HCT116 (cell line): ENCODE measurements around the gene ZNF423. TPM values are rescaled to one million over a fixed set of nuclear protein-coding genes. Genes with fewer than 3 reads are reported as not detected.

Experiments
- ATAC-seq: fragments of 200-7000 bp; cut with Tn5 transposase; 2 replicates; pipeline ENCODE4 v1.9.1; 2020; ENCODE audit warnings: mild to moderate bottlenecking, moderate library complexity
- BruUV-seq: library from RNA; stranded (reverse); fragments of 400-500 nt; replicated peaks from 2 replicates; lab custom pipeline; 2021; lab: Mats Ljungman, UMichigan
- CTCF ChIA-PET: fragments of 300-600 bp; sonication (Branson Sonifier 250); formaldehyde crosslinking; loops from one replicate; lab custom pipeline; 2021; ENCODE audit warnings: antibody characterized with exemption; lab: Charles Lee
- POLR2A ChIA-PET: fragments of 300-600, 350-600 bp; sonication (Branson Sonifier 250); formaldehyde crosslinking; loops from one replicate; lab custom pipeline; 2021; ENCODE audit warnings: antibody characterized with exemption; lab: Charles Lee
- RAD21 ChIA-PET, 2 experiments: fragments of 300-600 bp; sonication (Branson Sonifier 250); formaldehyde crosslinking; loops; one replicate each; lab custom pipeline; 2023; ENCODE audit warnings: low total read pairs in 2 of 2; ENCODE audit not compliant: uncharacterized antibody in 2 of 2, unreplicated experiment in 2 of 2, low non-redundant PET in 1 of 2; lab: Charles Lee
- DNase-seq: peaks from one replicate; pipeline ENCODE4 v3.0.0-alpha.2; 2010; ENCODE audit warnings: low read depth, low spot score
- H2AFZ ChIP-seq: fragments of 200-600 bp; shearing (Covaris generic), sonication (generic); 2 replicates; pipeline ENCODE4 v1.6.1; 2017; ENCODE audit warnings: low read depth, mixed run types, mixed read lengths, antibody characterized with exemption, low read length; ENCODE audit not compliant: poor library complexity, severe bottlenecking
- H3K27ac ChIP-seq: 2 replicates; pipeline ENCODE4 v1.5.1; 2012; ENCODE audit warnings: low read depth, low read length
- H3K27me3 ChIP-seq: fragments of 200-600 bp; sonication (generic); 2 replicates; pipeline ENCODE4 v1.6.1; 2016; ENCODE audit warnings: mixed run types, low read length, mixed read lengths; ENCODE audit not compliant: insufficient read depth
- H3K36me3 ChIP-seq, 2 experiments: fragments of 200-500 bp in 1 of 2; fragments of 200-600 bp in 1 of 2; sonication (Bioruptor generic) in 1 of 2; sonication (generic) in 1 of 2; 2 replicates each; pipeline versions ENCODE4 v1.5.1 to v1.6.1; 2014 to 2016; ENCODE audit warnings: low read length in 2 of 2, inconsistent platforms in 1 of 2, mixed read lengths in 1 of 2, mixed run types in 1 of 2; ENCODE audit not compliant: insufficient read depth in 2 of 2, control insufficient read depth in 1 of 2
- H3K4me1 ChIP-seq, 2 experiments: fragments of 200-600 bp in 1 of 2; sonication (generic) in 1 of 2; 2 replicates each; pipeline versions ENCODE4 v1.5.1 to v1.6.1; 2012 to 2017; ENCODE audit warnings: low read length in 2 of 2, inconsistent platforms in 1 of 2, mild to moderate bottlenecking in 1 of 2, mixed read lengths in 1 of 2, mixed run types in 1 of 2, moderate library complexity in 1 of 2; ENCODE audit not compliant: insufficient read depth in 2 of 2, control insufficient read depth in 1 of 2
- H3K4me2 ChIP-seq: fragments of 200-600 bp; sonication (generic); 2 replicates; pipeline ENCODE4 v1.6.1; 2017; ENCODE audit warnings: mixed run types, low read length, mixed read lengths
- H3K4me3 ChIP-seq, 2 experiments: fragments of 200-600 bp in 1 of 2; sonication (generic) in 1 of 2; replicated peaks in 1 of 2; 2 replicates each; pipeline ENCODE4 v1.5.1; 2011 to 2016; ENCODE audit warnings: low read length in 2 of 2, control low read depth in 1 of 2, low read depth in 1 of 2, mild to moderate bottlenecking in 1 of 2, mixed read lengths in 1 of 2, mixed run types in 1 of 2
- H3K79me2 ChIP-seq: fragments of 200-600 bp; sonication (generic); 2 replicates; pipeline ENCODE4 v1.6.1; 2017; ENCODE audit warnings: mild to moderate bottlenecking, mixed run types, low read length, moderate library complexity, mixed read lengths; ENCODE audit not compliant: insufficient read depth
- H3K9ac ChIP-seq: fragments of 200-600 bp; sonication (generic); 2 replicates; pipeline ENCODE4 v1.6.1; 2016; ENCODE audit warnings: low read length, mixed read lengths
- H3K9me2 ChIP-seq: fragments of 200-600 bp; sonication (generic), shearing (Covaris generic); 2 replicates; pipeline ENCODE4 v1.6.1; 2017; ENCODE audit warnings: mixed run types, mild to moderate bottlenecking, moderate library complexity; ENCODE audit not compliant: insufficient read depth
- H3K9me3 ChIP-seq, 2 experiments: fragments of 200-500 bp in 1 of 2; fragments of 200-600 bp in 1 of 2; sonication (Bioruptor generic) in 1 of 2; sonication (generic) in 1 of 2; 2 replicates each; pipeline ENCODE4 v1.6.1; 2014 to 2017; ENCODE audit warnings: low read length in 2 of 2, mixed read lengths in 2 of 2, inconsistent platforms in 1 of 2, low read depth in 1 of 2, mild to moderate bottlenecking in 1 of 2, mixed run types in 1 of 2, moderate library complexity in 1 of 2; ENCODE audit not compliant: control insufficient read depth in 1 of 2, insufficient read depth in 1 of 2
- H4K20me1 ChIP-seq: fragments of 200-600 bp; sonication (generic), shearing (Covaris generic); 2 replicates; pipeline ENCODE4 v1.6.1; 2017; ENCODE audit warnings: mixed run types, mild to moderate bottlenecking, moderate library complexity; ENCODE audit not compliant: insufficient read depth
- CBX3 ChIP-seq: IDR thresholded peaks from 2 replicates; pipeline ENCODE4 v1.6.1; 2012; ENCODE audit warnings: low read depth
- ELF1 ChIP-seq: IDR thresholded peaks from 2 replicates; pipeline ENCODE4 v1.6.1; 2012; ENCODE audit warnings: low read depth, borderline replicate concordance
- EZH2phosphoT487 ChIP-seq: fragments of 200-600 bp; IDR thresholded peaks from 2 replicates; pipeline ENCODE4 v1.6.1; 2018; ENCODE audit warnings: antibody characterized with exemption, borderline replicate concordance
- FOSL1 ChIP-seq: IDR thresholded peaks from 2 replicates; pipeline ENCODE4 v1.6.1; 2012; ENCODE audit warnings: low read depth
- JUND ChIP-seq: IDR thresholded peaks from 2 replicates; pipeline ENCODE4 v1.6.1; 2012
- MAX ChIP-seq: IDR thresholded peaks from 2 replicates; pipeline ENCODE4 v1.6.1; 2012
- POLR2A ChIP-seq: IDR thresholded peaks from 2 replicates; pipeline ENCODE4 v1.7.0; 2011; ENCODE audit warnings: borderline replicate concordance; ENCODE audit not compliant: insufficient read depth, insufficient read length; ENCODE audit errors: extremely low read depth
- POLR2AphosphoS5 ChIP-seq: IDR thresholded peaks from 2 replicates; pipeline ENCODE4 v1.6.1; 2011; ENCODE audit warnings: mild to moderate bottlenecking, low read depth, low read length, moderate library complexity
- RAD21 ChIP-seq: IDR thresholded peaks from 2 replicates; pipeline ENCODE4 v1.6.1; 2012; ENCODE audit warnings: low read depth, mild to moderate bottlenecking
- SIN3A ChIP-seq: IDR thresholded peaks from 2 replicates; pipeline ENCODE4 v1.6.1; 2012; ENCODE audit warnings: low read depth
- SP1 ChIP-seq: IDR thresholded peaks from 2 replicates; pipeline ENCODE4 v1.6.1; 2012; ENCODE audit warnings: low read depth
- TCF7L2 ChIP-seq: IDR thresholded peaks from 2 replicates; pipeline ENCODE4 v1.7.0; 2011; ENCODE audit warnings: borderline replicate concordance, inconsistent platforms; ENCODE audit not compliant: insufficient read depth, insufficient read length; ENCODE audit errors: extremely low read depth
- YY1 ChIP-seq: IDR thresholded peaks from 2 replicates; pipeline ENCODE4 v1.6.1; 2011; ENCODE audit warnings: low read length, low read depth, moderate library complexity, mild to moderate bottlenecking; ENCODE audit not compliant: insufficient replicate concordance; ENCODE audit errors: extremely low read depth
- ZFX ChIP-seq: fragments of 450-650 bp; IDR thresholded peaks from 2 replicates; pipeline ENCODE4 v1.6.1; 2017
- intact Hi-C: fragments of 100-400 bp; cut with micrococcal nuclease; formaldehyde crosslinking; loops from 2 replicates; pipeline ENCODE4 v1.10.0; 2022
- total RNA-seq: library from RNA; stranded (reverse); gene quantifications from one replicate; pipeline ENCODE4 v1.2.1, GENCODE V29; 2021; ENCODE audit not compliant: unreplicated experiment
- TF ChIP-seq, protein P1 (sequence below): IDR thresholded peaks from 2 replicates; pipeline ENCODE4 v1.6.1; 2012
- TF ChIP-seq, protein P2 (sequence below), 3 experiments: fragments of 200-600 bp in 1 of 3; sonication (generic) in 1 of 3; IDR thresholded peaks in 2 of 3; conservative IDR thresholded peaks in 1 of 3; 2 replicates each; pipeline ENCODE4 v1.5.1; 2012 to 2017; ENCODE audit warnings: low read depth in 2 of 3, low read length in 2 of 3, antibody characterized with exemption in 1 of 3, borderline replicate concordance in 1 of 3, control low read depth in 1 of 3, mild to moderate bottlenecking in 1 of 3, mixed read lengths in 1 of 3, mixed run types in 1 of 3, moderate library complexity in 1 of 3; ENCODE audit not compliant: insufficient read depth in 1 of 3

ZNF423 gene
- total RNA-seq, 1 experiment from 2014 or later: 0.22 TPM

- H3K4me2 ChIP-seq: no peak overlapping the region
These were observed 158.1 kb downstream of the ZNF423 start for GRCh38 chr16:49697631-49698452.

DNA sequence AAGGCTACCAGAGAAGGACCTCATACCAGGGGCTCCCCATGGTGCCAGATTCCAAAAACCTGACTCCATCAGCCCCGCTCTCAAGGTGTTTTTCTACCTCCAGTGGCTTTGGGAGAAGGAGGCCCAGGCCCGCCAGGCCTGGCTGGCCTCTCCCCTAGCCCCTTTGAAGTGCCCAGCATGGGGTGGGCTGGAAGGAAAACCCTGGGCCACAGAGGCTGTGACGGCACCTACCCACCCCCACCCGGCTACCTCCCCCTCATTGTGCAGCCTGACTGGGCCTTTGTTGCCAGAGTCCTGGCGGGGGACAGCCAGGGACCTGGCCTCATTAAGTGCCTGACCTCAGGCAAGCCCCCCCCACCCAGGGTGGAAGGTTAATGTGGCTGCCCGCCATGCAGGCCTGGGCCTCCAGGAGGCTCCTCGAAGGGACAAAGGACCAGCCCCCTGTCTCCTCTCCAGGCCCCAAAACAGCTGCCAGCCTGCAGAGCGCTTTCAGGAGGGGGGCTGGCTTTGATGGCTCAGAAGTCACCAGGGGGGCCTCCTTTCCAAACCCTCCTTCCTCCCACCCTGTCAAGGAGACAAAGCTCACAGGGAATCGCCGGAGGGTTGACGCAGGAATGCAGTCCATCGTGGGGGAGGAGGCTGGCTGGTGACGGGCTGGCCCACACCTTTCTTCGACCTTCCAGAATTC lies 159.4 kb downstream of the ZNF423 start:
- 0 out of 2 replicates have a peak, but pooled peaks cover 12% of the 10 kb centered on the region for H3K27me3 ChIP-seq
- H4K20me1 ChIP-seq: no peaks in the 10 kb centered on the region
- no peak for ATAC-seq
- DNase-seq: no peak
- intact Hi-C loops: no loop called here
- H3K9me3 ChIP-seq: no peaks in the 10 kb centered on the region
- H3K36me3 ChIP-seq: no peaks in the 10 kb centered on the region
- no peaks in the 10 kb centered on the region for H3K9me2 ChIP-seq
- POLR2A ChIA-PET: no interaction called here
- H2AFZ ChIP-seq: no peak overlapping the region
- H3K4me2 ChIP-seq: no peak overlapping the region
- no peak overlapping the region for H3K27ac ChIP-seq
- H3K79me2 ChIP-seq: no peaks in the 10 kb centered on the region
- CTCF ChIA-PET: no interaction called here
- no TSS peak for BruUV-seq
- H3K9ac ChIP-seq: no peak overlapping the region
- RAD21 ChIA-PET: no interaction called here
- no peak for TF ChIP-seq FOSL1
- TF ChIP-seq JUND: no peak
- TF ChIP-seq EZH2phosphoT487: no peak
- TF ChIP-seq CBX3: no peak
- no peak for TF ChIP-seq TCF7L2
- no peak for TF ChIP-seq ELF1
- TF ChIP-seq POLR2A: no peak
- TF ChIP-seq, protein P1, sequence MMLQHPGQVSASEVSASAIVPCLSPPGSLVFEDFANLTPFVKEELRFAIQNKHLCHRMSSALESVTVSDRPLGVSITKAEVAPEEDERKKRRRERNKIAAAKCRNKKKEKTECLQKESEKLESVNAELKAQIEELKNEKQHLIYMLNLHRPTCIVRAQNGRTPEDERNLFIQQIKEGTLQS: no peak
- TF ChIP-seq YY1: no peak
- TF ChIP-seq, protein P2, sequence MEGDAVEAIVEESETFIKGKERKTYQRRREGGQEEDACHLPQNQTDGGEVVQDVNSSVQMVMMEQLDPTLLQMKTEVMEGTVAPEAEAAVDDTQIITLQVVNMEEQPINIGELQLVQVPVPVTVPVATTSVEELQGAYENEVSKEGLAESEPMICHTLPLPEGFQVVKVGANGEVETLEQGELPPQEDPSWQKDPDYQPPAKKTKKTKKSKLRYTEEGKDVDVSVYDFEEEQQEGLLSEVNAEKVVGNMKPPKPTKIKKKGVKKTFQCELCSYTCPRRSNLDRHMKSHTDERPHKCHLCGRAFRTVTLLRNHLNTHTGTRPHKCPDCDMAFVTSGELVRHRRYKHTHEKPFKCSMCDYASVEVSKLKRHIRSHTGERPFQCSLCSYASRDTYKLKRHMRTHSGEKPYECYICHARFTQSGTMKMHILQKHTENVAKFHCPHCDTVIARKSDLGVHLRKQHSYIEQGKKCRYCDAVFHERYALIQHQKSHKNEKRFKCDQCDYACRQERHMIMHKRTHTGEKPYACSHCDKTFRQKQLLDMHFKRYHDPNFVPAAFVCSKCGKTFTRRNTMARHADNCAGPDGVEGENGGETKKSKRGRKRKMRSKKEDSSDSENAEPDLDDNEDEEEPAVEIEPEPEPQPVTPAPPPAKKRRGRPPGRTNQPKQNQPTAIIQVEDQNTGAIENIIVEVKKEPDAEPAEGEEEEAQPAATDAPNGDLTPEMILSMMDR (IDR thresholded peaks at IDR 0.05 in 2 of 3, conservative IDR thresholded peaks at IDR 0.05 in 1 of 3; ENCODE audit: borderline replicate concordance in 1 of 3, insufficient read depth in 1 of 3, low read depth in 2 of 3, low read length in 2 of 3): no peak
- no peak for TF ChIP-seq POLR2AphosphoS5
- no peak for TF ChIP-seq RAD21
- H3K4me1 ChIP-seq: no peaks in the 10 kb centered on the region
- no peak overlapping the region for H3K4me3 ChIP-seq

More at GRCh38 chr16:49697631-49698452, 158.1 kb downstream of the ZNF423 start:
- BruUV-seq: no TSS peak
- ChIA-PET RAD21 (no interaction called here), CTCF (no interaction called here)
- Histone ChIP-seq H3K9me2 (no peaks in the 10 kb centered on the region), H3K36me3 (no peaks in the 10 kb centered on the region), H3K4me1 (peaks cover 0 to under 1% of the 10 kb centered on the region in 2 experiments; a peak in 1 of 4 replicates), H3K27me3 (0 out of 2 replicates have a peak, but pooled peaks cover 11% of the 10 kb centered on the region), H4K20me1 (no peaks in the 10 kb centered on the region), H3K9me3 (no peaks in the 10 kb centered on the region), H3K79me2 (no peaks in the 10 kb centered on the region), H2AFZ (no peak overlapping the region), H3K4me3 (no peak overlapping the region), H3K9ac (no peak overlapping the region)
- TF ChIP-seq CBX3: no peak
- no peak for TF ChIP-seq SIN3A
- TF ChIP-seq, protein P1: no peak
- no peak for TF ChIP-seq SP1
- TF ChIP-seq POLR2AphosphoS5: no peak
- no peak for TF ChIP-seq MAX
- no peak for TF ChIP-seq TCF7L2
- no peak for TF ChIP-seq ZFX
- TF ChIP-seq, all 23 proteins: peak for 0
- POLR2A ChIA-PET: no interaction called here
- no peak for DNase-seq
- H3K27ac ChIP-seq: no peak overlapping the region
- no peak for ATAC-seq
- intact Hi-C loops: no loop called here
